Hippocampal formation (tissue), 2 donors: ENCODE results near the gene TMEM198.

ENCODE experiments used
- DNase-seq, 2 donors: peaks; one replicate each; lab custom pipeline; 2025; lab: John Stamatoyannopoulos, UW

Gene TMEM198

DNA sequence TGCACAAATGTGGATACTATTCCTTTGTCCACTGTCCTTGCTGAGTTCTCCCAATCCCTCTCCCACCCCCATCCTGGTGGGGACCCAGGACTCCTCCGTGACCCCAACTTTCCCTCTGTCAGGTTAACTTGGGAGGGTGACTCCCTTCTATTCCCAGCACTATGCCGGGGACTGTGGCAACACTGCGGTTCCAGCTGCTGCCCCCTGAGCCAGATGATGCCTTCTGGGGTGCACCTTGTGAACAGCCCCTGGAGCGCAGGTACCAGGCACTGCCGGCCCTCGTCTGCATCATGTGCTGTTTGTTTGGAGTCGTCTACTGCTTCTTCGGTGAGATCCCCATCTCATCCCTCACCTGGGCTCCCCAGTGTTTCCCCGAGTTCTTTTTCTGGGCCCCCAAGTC, 739 bp downstream of the TMEM198 start:
- DNase-seq, result no peak

GRCh38 chr2:219545295-219545942, 1.6 kb downstream of the TMEM198 start:
- no peak for DNase-seq

DNA sequence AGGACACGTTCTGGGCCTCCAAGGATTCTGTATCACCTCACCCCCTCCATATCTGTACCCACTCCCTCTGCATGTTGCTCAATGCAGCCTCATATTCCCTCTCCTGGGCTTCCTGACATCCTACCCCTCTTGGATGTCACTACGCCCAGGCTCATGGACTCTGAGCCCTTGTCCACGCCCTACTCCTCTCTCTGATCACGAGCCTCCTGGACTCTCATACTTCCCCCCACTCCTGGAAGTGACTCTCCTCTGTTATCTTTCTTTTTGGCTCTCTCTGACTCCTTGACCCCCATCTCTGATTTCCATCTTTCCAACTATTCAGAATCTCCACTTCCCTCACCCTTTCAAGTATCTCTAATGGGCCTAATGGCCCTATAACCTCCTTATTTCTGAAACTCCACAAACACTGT, 2.1 kb downstream of the TMEM198 start:
- DNase-seq, result no peak

DNA sequence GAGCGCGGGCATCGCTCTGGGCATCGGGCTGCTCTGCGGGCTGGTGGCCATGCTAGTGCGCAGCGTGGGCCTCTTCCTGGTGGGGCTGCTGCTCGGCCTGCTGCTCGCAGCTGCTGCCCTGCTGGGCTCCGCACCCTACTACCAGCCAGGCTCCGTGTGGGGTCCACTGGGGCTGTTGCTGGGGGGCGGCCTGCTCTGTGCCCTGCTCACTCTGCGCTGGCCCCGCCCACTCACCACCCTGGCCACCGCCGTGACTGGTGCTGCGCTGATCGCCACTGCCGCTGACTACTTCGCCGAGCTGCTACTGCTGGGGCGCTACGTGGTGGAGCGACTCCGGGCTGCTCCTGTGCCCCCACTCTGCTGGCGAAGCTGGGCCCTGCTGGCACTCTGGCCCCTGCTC, 3.8 kb downstream of the TMEM198 start:
- DNase-seq, result no peak

GRCh38 chr2:219548990-219549389, 5.2 kb downstream of the TMEM198 start:
- DNase-seq, result no peak

DNA sequence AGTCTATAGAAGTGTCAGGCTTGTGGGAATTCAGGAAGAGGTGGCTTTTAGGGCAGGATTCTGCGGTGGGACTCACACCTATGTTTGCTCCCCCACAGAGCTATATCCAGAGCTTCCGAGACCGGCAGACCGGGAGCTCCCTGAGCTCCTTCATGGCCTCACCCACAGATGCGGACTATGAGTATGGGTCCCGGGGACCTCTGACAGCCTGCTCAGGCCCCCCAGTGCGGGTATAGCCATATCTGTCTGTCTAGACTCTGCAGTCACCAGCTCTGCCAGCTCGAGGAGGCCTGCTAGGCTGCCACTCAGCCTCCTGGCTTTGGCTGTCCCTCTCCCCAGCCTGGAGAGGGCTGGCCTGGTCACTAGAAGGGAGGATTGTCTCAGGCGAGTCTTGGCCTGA, 5.8 kb downstream of the TMEM198 start:
- DNase-seq, result no peak

- DNase-seq, result no peak
These were observed 7.9 kb downstream of the TMEM198 start for GRCh38 chr2:219551441-219552381.

GRCh38 chr2:219552382-219553167, 8.7 kb downstream of the TMEM198 start:
- DNase-seq, result peak; percentile 57 to 82

DNA sequence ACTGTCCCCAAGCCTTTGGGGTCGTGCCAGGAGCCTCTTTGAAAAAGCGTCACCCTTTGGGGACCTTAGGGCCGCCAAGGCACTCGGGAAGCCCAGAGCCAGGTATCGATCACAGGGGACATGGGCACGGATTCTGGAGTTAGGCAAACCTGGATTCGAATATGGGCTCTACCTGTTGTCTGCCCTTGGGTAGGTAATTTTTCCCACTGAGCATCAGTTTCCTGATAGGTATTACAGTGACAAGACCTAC, 9.3 kb downstream of the TMEM198 start:
- DNase-seq, result no peak

- no peak for DNase-seq
These were observed 9.7 kb downstream of the TMEM198 start for GRCh38 chr2:219553463-219553963.

DNA sequence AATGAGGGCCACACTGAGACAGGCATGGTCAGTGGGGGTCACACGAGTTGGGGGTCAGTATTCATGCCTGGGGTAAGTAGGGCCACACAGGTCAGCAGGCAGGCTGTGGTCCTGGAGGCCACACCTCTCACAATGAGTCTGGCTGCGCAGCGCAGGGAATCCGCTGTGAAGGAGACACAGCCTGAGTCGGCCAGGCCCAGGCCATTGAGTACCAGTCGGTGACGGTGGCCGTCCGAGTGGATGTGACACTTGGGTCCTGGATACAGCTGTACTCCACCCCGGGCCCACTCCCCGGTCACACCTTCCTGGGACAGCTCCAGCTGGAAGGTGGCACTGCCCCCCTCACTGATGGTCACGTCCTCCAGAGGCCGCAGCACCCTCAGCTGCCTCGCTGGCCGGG, 10.5 kb downstream of the TMEM198 start:
- no peak for DNase-seq

- DNase-seq, result no peak
These were observed 12.1 kb downstream of the TMEM198 start for GRCh38 chr2:219555956-219556355.

DNA sequence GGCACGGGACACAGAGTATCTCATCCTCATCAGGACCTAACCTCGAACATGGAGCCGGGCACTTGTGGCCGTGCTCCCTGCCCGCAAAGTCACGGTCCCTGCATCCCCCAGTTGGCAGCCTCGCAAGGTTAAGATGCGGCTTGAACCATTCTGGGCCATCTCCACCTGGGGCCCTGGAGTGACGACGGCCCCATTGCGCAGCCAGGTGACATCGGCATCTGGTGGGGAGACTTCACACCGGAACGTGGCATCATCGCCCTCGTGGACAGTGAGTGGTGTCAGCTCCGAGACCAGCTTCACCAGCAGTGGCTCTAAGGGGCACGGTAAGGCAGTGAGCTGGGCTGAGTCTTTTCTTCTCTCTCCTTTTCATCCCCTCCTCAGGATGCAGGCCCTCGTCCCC, 12.6 kb downstream of the TMEM198 start:
- no peak for DNase-seq

DNA sequence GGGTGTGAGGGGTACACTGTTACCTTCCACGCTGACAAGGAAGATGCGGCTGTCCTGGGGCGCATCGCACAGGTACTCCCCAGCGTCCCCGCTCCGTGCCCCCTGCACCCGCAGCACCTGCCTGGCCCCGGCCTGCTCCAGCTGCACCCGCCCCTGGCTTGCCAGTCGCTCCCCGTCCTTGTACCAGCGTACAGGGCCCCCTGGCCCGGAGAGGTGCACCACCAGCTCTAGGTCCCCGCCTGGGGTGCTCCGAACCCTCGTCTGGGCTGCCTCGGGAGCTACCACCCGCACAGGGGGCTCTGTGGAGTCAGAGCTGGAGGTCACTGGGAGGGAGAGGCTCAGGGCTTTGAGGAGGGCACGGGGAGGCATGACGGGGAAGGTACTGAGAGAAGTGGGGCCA, 13.5 kb downstream of the TMEM198 start:
- DNase-seq, result no peak

DNA sequence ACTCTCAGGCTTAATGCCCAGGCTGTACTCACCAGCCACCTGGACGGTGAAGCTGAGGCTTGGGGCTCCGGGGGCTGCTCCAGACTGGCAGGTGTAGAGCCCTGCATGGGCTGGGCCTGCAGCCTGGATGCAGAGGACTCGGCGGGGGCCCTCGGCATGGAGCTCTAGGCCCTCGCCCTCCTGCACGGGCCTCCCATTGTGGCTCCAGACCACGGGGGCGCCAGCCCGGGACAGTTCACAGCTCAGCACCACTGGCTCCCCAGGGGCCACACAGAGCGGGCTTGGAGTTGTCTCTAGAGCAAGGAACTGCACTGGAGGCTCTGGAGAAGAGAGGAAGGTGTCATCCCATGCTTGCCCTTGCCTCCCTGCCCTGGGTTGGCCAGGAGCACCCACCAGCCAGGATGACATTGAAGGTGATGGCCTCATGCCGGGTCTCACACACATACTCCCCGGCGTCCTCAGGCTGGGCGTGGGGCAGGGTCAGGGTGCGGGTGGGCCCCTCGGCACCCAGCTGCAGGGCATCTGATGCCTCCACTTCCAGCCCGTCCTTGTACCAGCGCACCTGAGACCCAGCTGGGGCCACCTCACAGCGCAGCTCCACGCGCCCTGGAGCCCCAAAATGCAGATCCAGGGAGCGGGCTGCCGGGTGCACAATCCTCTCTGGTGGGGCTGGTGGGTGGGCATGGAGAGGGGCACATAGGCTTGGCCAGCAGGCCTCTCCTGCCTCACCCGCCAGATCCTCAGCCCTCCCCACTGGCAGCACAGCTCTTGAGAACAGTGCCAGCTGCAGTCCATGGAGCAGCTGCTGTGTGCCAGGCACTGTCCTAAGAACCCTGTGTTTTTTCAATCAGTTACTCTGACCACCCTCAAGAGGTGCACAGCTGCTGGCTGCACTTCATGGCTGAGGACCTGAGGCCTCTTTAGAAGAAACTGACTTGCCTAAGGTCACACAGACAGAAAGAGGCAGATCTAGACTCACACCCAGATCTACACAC, 14.3 kb downstream of the TMEM198 start:
- DNase-seq, result no peak

DNA sequence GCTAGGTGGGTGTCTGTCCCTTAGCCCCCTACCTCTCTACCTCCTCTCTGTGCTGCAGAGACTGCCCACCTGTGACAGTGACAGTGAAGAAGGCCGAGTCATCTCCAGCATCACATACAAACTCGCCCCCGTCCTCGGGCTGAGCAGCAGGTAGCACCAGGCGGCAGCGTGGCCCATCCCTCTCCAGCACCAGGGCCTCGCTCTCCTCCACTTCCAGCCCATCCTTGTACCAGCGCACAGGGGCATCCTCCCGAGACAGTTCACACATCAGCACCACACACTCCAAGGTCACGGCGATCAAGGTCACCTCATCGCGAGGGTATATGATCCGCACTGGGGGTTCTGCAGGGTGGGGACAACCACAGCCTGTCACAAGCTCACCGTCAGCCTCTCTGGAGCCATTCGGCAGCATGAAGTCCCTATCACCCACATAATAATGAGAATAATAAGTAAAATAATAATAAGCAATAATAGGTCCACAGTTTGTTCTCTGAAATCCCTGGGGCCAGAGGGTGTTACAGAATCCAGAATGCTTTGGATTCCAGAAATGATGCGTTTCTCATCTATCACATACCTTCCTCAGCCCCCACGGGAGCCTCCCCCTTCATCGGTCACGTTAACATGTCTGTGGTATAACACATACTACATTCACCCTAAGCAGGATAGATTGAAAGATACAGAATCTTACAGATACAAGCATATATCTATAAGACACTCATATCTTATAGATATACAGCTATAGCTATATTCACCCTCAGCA, 15.5 kb downstream of the TMEM198 start:
- DNase-seq, result no peak

- DNase-seq, result no peak
These were observed 16.4 kb downstream of the TMEM198 start for GRCh38 chr2:219560037-219560892.

DNA sequence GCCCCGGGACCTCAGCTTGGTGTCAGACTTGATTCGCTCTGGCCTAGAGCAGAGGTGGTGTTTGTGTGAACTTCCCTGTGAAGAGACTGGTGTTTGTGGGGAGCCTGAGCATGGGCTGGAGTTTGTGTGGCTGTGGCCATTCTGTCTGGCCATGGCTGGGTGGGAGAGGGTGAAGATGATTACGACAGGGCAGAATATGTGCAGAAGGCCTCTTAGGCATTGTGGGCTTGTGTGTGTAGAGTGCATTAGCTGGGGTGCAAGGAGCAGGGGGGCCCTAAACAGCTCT, 17.0 kb downstream of the TMEM198 start:
- DNase-seq, result no peak

- no peak for DNase-seq
These were observed 17.6 kb downstream of the TMEM198 start for GRCh38 chr2:219561179-219562048.
